Measurements from ENCODE around the gene ODC1. TPM values are rescaled to one million over a fixed set of nuclear protein-coding genes. Genes with fewer than 3 reads are reported as not detected.

Gene ODC1
- 10 to 100 TPM; 39.8 to 68.8 (median 60.3) TPM for total RNA-seq

DNA sequence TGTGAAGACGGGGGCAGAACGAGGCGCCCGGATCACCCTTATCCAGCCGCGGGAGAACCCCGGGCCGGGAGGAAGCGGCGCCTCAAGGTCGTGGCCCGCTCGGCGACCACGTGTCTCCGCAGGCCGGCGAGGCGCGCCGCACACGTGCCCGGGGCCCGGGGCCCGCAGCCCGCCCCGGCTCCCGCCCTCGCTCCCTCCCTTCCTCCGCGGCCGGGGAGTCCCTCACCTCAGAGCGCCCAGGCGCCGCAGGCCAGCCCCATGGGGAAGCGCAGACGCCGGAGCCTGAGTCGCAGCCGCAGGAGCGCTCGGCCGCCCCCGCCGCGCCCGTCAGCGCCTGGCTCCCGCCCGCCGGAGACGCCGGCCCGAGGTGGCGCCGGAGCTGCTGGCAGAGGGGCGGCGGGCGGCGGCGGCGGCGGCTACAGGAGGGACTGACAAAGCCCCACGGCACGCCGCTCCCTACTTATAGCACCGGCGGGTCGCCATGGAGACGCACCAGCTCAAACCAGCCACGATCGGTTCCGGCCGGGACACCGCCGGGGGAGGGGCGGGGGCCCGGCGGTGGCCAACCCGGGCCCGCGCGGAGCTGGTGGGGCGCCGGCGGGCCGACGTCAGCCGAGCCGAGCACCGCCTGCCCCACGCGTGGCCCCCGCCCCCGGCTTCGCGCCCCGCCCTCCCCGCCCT, at the start of gene ODC1:
Gene ODC1, minus strand, starts transcription at position 433 of the 681 bp plus-strand sequence. CDS start 3,295 bp downstream, outside the sequence.
- intact Hi-C loops (cut with DNase I; ENCODE audit: low total_unique reads), result no loop called here
- H3K27ac ChIP-seq, result peak within 1 kb of the TSS; percentile 85 to 96
- H3K27me3 ChIP-seq, result no peaks in the 10 kb centered on the region
- TF ChIP-seq POLR2A (IDR thresholded peaks at IDR 0.05), result no peak
- TF ChIP-seq, protein P1, sequence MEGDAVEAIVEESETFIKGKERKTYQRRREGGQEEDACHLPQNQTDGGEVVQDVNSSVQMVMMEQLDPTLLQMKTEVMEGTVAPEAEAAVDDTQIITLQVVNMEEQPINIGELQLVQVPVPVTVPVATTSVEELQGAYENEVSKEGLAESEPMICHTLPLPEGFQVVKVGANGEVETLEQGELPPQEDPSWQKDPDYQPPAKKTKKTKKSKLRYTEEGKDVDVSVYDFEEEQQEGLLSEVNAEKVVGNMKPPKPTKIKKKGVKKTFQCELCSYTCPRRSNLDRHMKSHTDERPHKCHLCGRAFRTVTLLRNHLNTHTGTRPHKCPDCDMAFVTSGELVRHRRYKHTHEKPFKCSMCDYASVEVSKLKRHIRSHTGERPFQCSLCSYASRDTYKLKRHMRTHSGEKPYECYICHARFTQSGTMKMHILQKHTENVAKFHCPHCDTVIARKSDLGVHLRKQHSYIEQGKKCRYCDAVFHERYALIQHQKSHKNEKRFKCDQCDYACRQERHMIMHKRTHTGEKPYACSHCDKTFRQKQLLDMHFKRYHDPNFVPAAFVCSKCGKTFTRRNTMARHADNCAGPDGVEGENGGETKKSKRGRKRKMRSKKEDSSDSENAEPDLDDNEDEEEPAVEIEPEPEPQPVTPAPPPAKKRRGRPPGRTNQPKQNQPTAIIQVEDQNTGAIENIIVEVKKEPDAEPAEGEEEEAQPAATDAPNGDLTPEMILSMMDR (IDR thresholded peaks at IDR 0.05), result no peak
- TF ChIP-seq POLR2AphosphoS5 (IDR thresholded peaks at IDR 0.05), result no peak
- no peaks in the 10 kb centered on the region for H3K9me3 ChIP-seq
- DNase-seq (ENCODE audit: low spot score in 2 of 2), result peak; percentile 82 to 84
- peaks cover 1% of the 10 kb centered on the region for H3K36me3 ChIP-seq
- H3K4me1 ChIP-seq, result peaks cover 0 to 12% of the 10 kb centered on the region in 2 donors
- H3K4me3 ChIP-seq, result peak within 1 kb of the TSS; percentile 62 to 88 (median 66)

GRCh38 chr2:10497797-10498251, 49.7 kb upstream of the ODC1 start:
- TF ChIP-seq POLR2AphosphoS5 (IDR thresholded peaks at IDR 0.05) (no peak), POLR2A (IDR thresholded peaks at IDR 0.05) (no peak)
- TF ChIP-seq, protein P1 (IDR thresholded peaks at IDR 0.05), result no peak
- H3K4me3 ChIP-seq, result peak overlapping the region in 1 of 3 donors; percentile 37
- intact Hi-C loops (cut with DNase I; ENCODE audit: low total_unique reads), result no loop called here
- no peaks in the 10 kb centered on the region for H3K4me1 ChIP-seq
- peak in 1 of 2 donors; percentile 45 for DNase-seq (ENCODE audit: low spot score in 2 of 2)
- H3K27ac ChIP-seq, result no peak overlapping the region
- H3K27me3 ChIP-seq, result peaks cover 0 to 15% of the 10 kb centered on the region in 2 donors
- H3K36me3 ChIP-seq, result no peaks in the 10 kb centered on the region
- no peaks in the 10 kb centered on the region for H3K9me3 ChIP-seq

- Histone ChIP-seq H3K27ac (no peak overlapping the region), H3K4me3 (no peak overlapping the region), H3K4me1 (no peaks in the 10 kb centered on the region), H3K27me3 (peaks cover 0 to 15% of the 10 kb centered on the region in 2 donors), H3K9me3 (no peaks in the 10 kb centered on the region), H3K36me3 (no peaks in the 10 kb centered on the region)
- intact Hi-C loops (cut with DNase I; ENCODE audit: low total_unique reads), result no loop called here
- DNase-seq (ENCODE audit: low spot score in 2 of 2), result peak in 1 of 2 donors; percentile 10
- no peak for TF ChIP-seq POLR2A (IDR thresholded peaks at IDR 0.05)
- TF ChIP-seq, protein P1 (IDR thresholded peaks at IDR 0.05), result no peak
- TF ChIP-seq POLR2AphosphoS5 (IDR thresholded peaks at IDR 0.05), result no peak
Observed at GRCh38 chr2:10495988-10496313, 47.8 kb upstream of the ODC1 start.

- H3K9me3 ChIP-seq, result no peaks in the 10 kb centered on the region
- peaks cover 0 to 10% of the 10 kb centered on the region in 2 donors for H3K27me3 ChIP-seq
- no peaks in the 10 kb centered on the region for H3K36me3 ChIP-seq
- H3K27ac ChIP-seq, result no peak overlapping the region
- DNase-seq (ENCODE audit: low spot score in 2 of 2), result no peak
- intact Hi-C loops (cut with DNase I; ENCODE audit: low total_unique reads), result no loop called here
- H3K4me1 ChIP-seq, result no peaks in the 10 kb centered on the region
- no peak overlapping the region for H3K4me3 ChIP-seq
- no peak for TF ChIP-seq POLR2AphosphoS5 (IDR thresholded peaks at IDR 0.05)
Observed at GRCh38 chr2:10495311-10495987, 47.3 kb upstream of the ODC1 start.

GRCh38 chr2:10494351-10495066, 46.4 kb upstream of the ODC1 start:
- TF ChIP-seq, protein P1 (IDR thresholded peaks at IDR 0.05), result no peak

More at GRCh38 chr2:10494351-10495066, 46.4 kb upstream of the ODC1 start:
- Histone ChIP-seq H3K27ac (no peak overlapping the region), H3K27me3 (peaks cover 0 to 10% of the 10 kb centered on the region in 2 donors), H3K4me3 (no peak overlapping the region), H3K9me3 (no peaks in the 10 kb centered on the region), H3K36me3 (no peaks in the 10 kb centered on the region), H3K4me1 (no peaks in the 10 kb centered on the region)
- DNase-seq (ENCODE audit: low spot score in 2 of 2), result peak in 1 of 2 donors; percentile 31
- intact Hi-C loops (cut with DNase I; ENCODE audit: low total_unique reads), result no loop called here
